Caki2 (cell line): ENCODE data around the gene GJB2. TPM values are rescaled to one million over a fixed set of nuclear protein-coding genes. Genes with fewer than 3 reads are reported as not detected.

Source experiments
- DNase-seq: peaks from one replicate; pipeline ENCODE4 v3.0.0-alpha.2; 2015; ENCODE audit warnings: low read depth
- in situ Hi-C: cut with HindIII; loops from 2 replicates; pipeline ENCODE4 v1.10.0; 2016; ENCODE audit warnings: low sequenced_read_pairs, low pct_unique_long_range_greater_than_20kb, mixed read lengths
- total RNA-seq: library from RNA; depleted of rRNA; stranded (reverse); fragments of >200 nt; shearing (Covaris generic); gene quantifications from 2 replicates; pipeline ENCODE4 v1.2.3, GENCODE V29; 2014; ENCODE audit warnings: low replicate concordance

GJB2 gene
- total RNA-seq, 1 experiment from 2014 or later: 3.7 TPM

- no peak for DNase-seq
Observed at GRCh38 chr13:20193907-20194631, 1.3 kb upstream of the GJB2 start.

GRCh38 chr13:20193162-20193906 lies 596 bp upstream of the GJB2 start:
- DNase-seq: no peak
- in situ Hi-C loops: loop anchor here (10.0 to 25.0 kb wide), 3 partner anchors 61 to 644 kb away; no protein-coding TSS in a partner anchor

More at GRCh38 chr13:20193907-20194631, 1.3 kb upstream of the GJB2 start:
- in situ Hi-C loops: loop anchor here (10.0 to 25.0 kb wide), 3 partner anchors 61 to 643 kb away; no protein-coding TSS in a partner anchor

- no peak for DNase-seq
- in situ Hi-C loops: loop anchor here (10.0 to 25.0 kb wide), 3 partner anchors 63 to 645 kb away; no protein-coding TSS in a partner anchor
Observed at GRCh38 chr13:20192158-20192835, 441 bp downstream of the GJB2 start.

- no peak for DNase-seq
- in situ Hi-C loops: loop anchor here (10.0 to 25.0 kb wide), 3 partner anchors 63 to 646 kb away; no protein-coding TSS in a partner anchor
Observed at GRCh38 chr13:20191311-20192157, 1.2 kb downstream of the GJB2 start.

GRCh38 chr13:20190481-20191310 lies 2.0 kb downstream of the GJB2 start:
- in situ Hi-C loops: loop anchor here (10.0 to 25.0 kb wide), 3 partner anchors 64 to 647 kb away; no protein-coding TSS in a partner anchor
- no peak for DNase-seq

- in situ Hi-C loops: loop anchor here (10.0 to 25.0 kb wide), 3 partner anchors 65 to 647 kb away; no protein-coding TSS in a partner anchor
- DNase-seq: no peak
Observed at GRCh38 chr13:20190076-20190475, 2.7 kb downstream of the GJB2 start.

GRCh38 chr13:20188667-20189553 lies 3.8 kb downstream of the GJB2 start:
- DNase-seq: no peak
- in situ Hi-C loops: loop anchor here (25.0 kb wide), 2 partner anchors 298 to 648 kb away; no protein-coding TSS in a partner anchor

GRCh38 chr13:20186771-20187170 lies 6.0 kb downstream of the GJB2 start:
- DNase-seq: no peak
- in situ Hi-C loops: loop anchor here (25.0 kb wide), 2 partner anchors 301 to 651 kb away; no protein-coding TSS in a partner anchor

GRCh38 chr13:20185366-20186056 lies 7.2 kb downstream of the GJB2 start:
- DNase-seq: no peak
- in situ Hi-C loops: loop anchor here (25.0 kb wide), 2 partner anchors 302 to 652 kb away; no protein-coding TSS in a partner anchor

GRCh38 chr13:20182231-20182846 lies 10.4 kb downstream of the GJB2 start:
- peak; percentile 37 for DNase-seq
- in situ Hi-C loops: loop anchor here (25.0 kb wide), 2 partner anchors 305 to 655 kb away; no protein-coding TSS in a partner anchor

- in situ Hi-C loops: loop anchor here (25.0 kb wide), 2 partner anchors 306 to 656 kb away; no protein-coding TSS in a partner anchor
- no peak for DNase-seq
Observed at GRCh38 chr13:20181188-20181587, 11.6 kb downstream of the GJB2 start.

GRCh38 chr13:20178156-20178555 lies 14.6 kb downstream of the GJB2 start:
- in situ Hi-C loops: loop anchor here (25.0 kb wide), 2 partner anchors 309 to 659 kb away; no protein-coding TSS in a partner anchor
- DNase-seq: no peak

GRCh38 chr13:20177049-20177831 lies 15.5 kb downstream of the GJB2 start:
- no peak for DNase-seq
- in situ Hi-C loops: loop anchor here (25.0 kb wide), 2 partner anchors 310 to 660 kb away; no protein-coding TSS in a partner anchor
